ENCODE measurements around the gene SPOCK1.

Gene SPOCK1

GRCh38 chr5:137470921-137471220 lies 28.3 kb downstream of the SPOCK1 start:
- Histone ChIP-seq H3K4me1 (no peaks in the 10 kb centered on the region), H3K4me3 (ENCODE audit: low read depth, low read length) (no peak overlapping the region), H3K27me3 (peaks cover 8% of the 10 kb centered on the region; the same call in 1 of the 2 replicates), H3K9me3 (no peaks in the 10 kb centered on the region), H3K36me3 (no peaks in the 10 kb centered on the region)
- no peak for DNase-seq
- TF ChIP-seq, protein P1, sequence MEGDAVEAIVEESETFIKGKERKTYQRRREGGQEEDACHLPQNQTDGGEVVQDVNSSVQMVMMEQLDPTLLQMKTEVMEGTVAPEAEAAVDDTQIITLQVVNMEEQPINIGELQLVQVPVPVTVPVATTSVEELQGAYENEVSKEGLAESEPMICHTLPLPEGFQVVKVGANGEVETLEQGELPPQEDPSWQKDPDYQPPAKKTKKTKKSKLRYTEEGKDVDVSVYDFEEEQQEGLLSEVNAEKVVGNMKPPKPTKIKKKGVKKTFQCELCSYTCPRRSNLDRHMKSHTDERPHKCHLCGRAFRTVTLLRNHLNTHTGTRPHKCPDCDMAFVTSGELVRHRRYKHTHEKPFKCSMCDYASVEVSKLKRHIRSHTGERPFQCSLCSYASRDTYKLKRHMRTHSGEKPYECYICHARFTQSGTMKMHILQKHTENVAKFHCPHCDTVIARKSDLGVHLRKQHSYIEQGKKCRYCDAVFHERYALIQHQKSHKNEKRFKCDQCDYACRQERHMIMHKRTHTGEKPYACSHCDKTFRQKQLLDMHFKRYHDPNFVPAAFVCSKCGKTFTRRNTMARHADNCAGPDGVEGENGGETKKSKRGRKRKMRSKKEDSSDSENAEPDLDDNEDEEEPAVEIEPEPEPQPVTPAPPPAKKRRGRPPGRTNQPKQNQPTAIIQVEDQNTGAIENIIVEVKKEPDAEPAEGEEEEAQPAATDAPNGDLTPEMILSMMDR (IDR thresholded peaks at IDR 0.05; ENCODE audit: low read depth, low read length): no peak

DNA sequence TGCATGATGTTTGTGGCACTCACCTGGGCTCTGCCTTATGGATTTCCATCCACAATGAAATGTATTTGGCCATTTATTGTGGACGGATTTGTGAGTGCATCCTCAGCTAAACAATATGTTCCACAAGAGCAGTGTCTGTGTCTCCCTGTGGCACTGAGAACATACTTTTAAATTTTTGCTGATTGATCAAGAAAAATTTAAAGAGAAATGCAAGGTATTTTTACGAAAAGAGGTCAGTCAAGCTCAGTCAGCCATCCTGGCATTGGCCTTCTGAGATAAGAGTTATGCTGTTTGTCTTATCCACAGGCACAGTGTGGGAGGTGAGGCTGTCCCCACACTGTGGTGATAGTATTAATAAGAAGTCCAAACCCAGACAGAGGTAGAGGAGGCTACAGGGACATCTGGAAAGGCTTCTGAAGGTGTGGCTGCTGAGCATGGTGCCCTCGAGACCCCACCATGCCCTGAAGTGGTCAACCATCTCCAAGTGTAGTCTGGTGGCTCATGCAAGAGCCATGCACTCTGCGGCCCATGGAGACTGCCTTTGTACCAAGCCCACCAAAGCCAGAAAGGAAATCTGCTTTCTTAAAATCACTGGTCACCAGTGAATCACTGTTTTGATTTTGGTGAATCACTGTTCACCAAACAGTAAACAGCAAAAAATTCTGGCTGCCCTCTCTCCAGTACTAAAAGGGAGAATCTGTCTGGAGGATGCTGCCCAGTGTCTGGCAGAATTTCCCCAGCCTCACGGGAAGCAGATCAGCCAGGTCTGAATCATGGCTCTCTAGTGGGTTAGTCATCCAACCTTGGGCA lies 28.8 kb downstream of the SPOCK1 start:
- TF ChIP-seq, protein P1 (IDR thresholded peaks at IDR 0.05; ENCODE audit: low read depth, low read length): no peak
- Histone ChIP-seq H3K27me3 (peaks cover 8% of the 10 kb centered on the region; the same call in 1 of the 2 replicates), H3K36me3 (no peaks in the 10 kb centered on the region), H3K4me3 (ENCODE audit: low read depth, low read length) (no peak overlapping the region), H3K4me1 (no peaks in the 10 kb centered on the region), H3K9me3 (no peaks in the 10 kb centered on the region)
- no peak for DNase-seq

- Histone ChIP-seq H3K36me3 (no peaks in the 10 kb centered on the region), H3K4me1 (no peaks in the 10 kb centered on the region), H3K9me3 (no peaks in the 10 kb centered on the region), H3K27me3 (no peaks in the 10 kb centered on the region), H3K4me3 (ENCODE audit: low read depth, low read length) (no peak overlapping the region)
- DNase-seq: no peak
- TF ChIP-seq, protein P1 (IDR thresholded peaks at IDR 0.05; ENCODE audit: low read depth, low read length): no peak
These were observed 32.2 kb downstream of the SPOCK1 start for GRCh38 chr5:137466889-137467288.

DNA sequence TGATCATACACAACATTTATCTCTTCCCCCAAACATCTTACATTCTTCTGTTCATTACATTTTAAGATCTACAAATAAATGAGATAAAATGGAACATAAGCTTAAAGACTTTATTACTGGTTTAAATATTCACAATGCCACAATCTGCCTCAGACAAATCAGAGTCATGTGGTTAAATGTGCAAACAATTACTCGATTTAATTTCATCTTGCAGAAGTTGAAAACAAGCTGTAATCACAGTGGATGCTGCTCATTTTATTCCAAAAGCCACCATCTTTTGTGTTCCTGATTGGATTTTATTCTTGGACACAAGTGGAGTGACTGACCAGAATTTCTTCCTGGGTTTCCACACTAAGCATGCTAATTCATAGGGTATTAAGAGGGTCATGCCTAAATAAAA lies 33.2 kb downstream of the SPOCK1 start:
- Histone ChIP-seq H3K4me3 (ENCODE audit: low read depth, low read length) (no peak overlapping the region), H3K27me3 (no peaks in the 10 kb centered on the region), H3K9me3 (no peaks in the 10 kb centered on the region), H3K4me1 (no peaks in the 10 kb centered on the region), H3K36me3 (no peaks in the 10 kb centered on the region)
- no peak for DNase-seq
- TF ChIP-seq, protein P1 (IDR thresholded peaks at IDR 0.05; ENCODE audit: low read depth, low read length): no peak

GRCh38 chr5:137462816-137463520 lies 36.2 kb downstream of the SPOCK1 start:
- Histone ChIP-seq H3K36me3 (no peaks in the 10 kb centered on the region), H3K27me3 (peaks cover 1% of the 10 kb centered on the region; the same call in 1 of the 2 replicates), H3K4me1 (no peaks in the 10 kb centered on the region), H3K4me3 (ENCODE audit: low read depth, low read length) (no peak overlapping the region), H3K9me3 (no peaks in the 10 kb centered on the region)
- DNase-seq: no peak
- TF ChIP-seq, protein P1 (IDR thresholded peaks at IDR 0.05; ENCODE audit: low read depth, low read length): no peak

DNA sequence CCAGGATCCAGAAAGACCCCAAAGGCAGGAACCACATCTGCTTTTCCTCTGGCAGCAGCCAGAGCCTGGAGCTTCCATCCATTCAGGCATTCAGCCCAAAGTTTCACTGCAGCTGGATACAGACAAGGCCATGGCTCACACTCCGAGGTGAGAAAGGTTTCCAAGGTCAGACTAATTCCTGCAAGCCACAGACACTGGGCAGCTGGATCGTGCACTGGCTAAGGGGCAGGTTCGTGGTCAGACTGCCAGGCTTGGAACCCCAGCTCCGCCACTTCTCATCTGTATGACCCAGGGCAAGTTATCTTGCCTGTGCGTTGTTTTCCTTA lies 36.9 kb downstream of the SPOCK1 start:
- H3K36me3 ChIP-seq: no peaks in the 10 kb centered on the region
- TF ChIP-seq, protein P1 (IDR thresholded peaks at IDR 0.05; ENCODE audit: low read depth, low read length): 0 out of 2 replicates have a peak, but pooled peaks have one; percentile 1
- no peaks in the 10 kb centered on the region for H3K9me3 ChIP-seq
- no peak overlapping the region for H3K4me3 ChIP-seq (ENCODE audit: low read depth, low read length)
- H3K4me1 ChIP-seq: no peaks in the 10 kb centered on the region
- DNase-seq: no peak
- H3K27me3 ChIP-seq: peaks cover 7% of the 10 kb centered on the region; the same call in 1 of the 2 replicates

All from BE2C (cell line).